MM.1S (cell line): Measurements from ENCODE around the gene CYFIP1.

Experiments used
- DNase-seq: peaks from one replicate; pipeline ENCODE4 v3.0.0-alpha.2; 2015
- H2AFZ ChIP-seq: fragments of 300-600 bp; sonication (generic); 2 replicates; pipeline ENCODE4 v1.6.0; 2016; ENCODE audit warnings: antibody characterized with exemption, low read length
- H3F3A ChIP-seq: fragments of 300-600 bp; sonication (generic); 2 replicates; pipeline ENCODE4 v1.6.1; 2016; ENCODE audit warnings: mild to moderate bottlenecking, antibody characterized with exemption, low read length, moderate library complexity, mixed read lengths; ENCODE audit not compliant: insufficient read depth
- H3K27ac ChIP-seq: fragments of 300-600 bp; sonication (generic); 2 replicates; pipeline ENCODE4 v1.5.1; 2016; ENCODE audit warnings: mild to moderate bottlenecking, low read length
- H3K27me3 ChIP-seq: fragments of 300-600 bp; sonication (generic); replicated peaks from 2 replicates; pipeline ENCODE4 v1.6.0; 2016; ENCODE audit warnings: low read length; ENCODE audit not compliant: insufficient read depth
- H3K36me3 ChIP-seq: fragments of 300-600 bp; sonication (generic); replicated peaks from 2 replicates; pipeline ENCODE4 v1.6.1; 2016; ENCODE audit warnings: mild to moderate bottlenecking, low read length, mixed read lengths; ENCODE audit not compliant: insufficient read depth
- H3K4me1 ChIP-seq: fragments of 300-600 bp; sonication (generic); 2 replicates; pipeline ENCODE4 v1.6.1; 2016; ENCODE audit warnings: low read length, mixed read lengths
- H3K4me2 ChIP-seq: fragments of 300-600 bp; sonication (generic); 2 replicates; pipeline ENCODE4 v1.6.0; 2016; ENCODE audit warnings: low read depth, low read length
- H3K4me3 ChIP-seq: fragments of 300-600 bp; sonication (generic); 2 replicates; pipeline ENCODE4 v1.5.1; 2016; ENCODE audit warnings: low read length, mixed read lengths
- H3K79me2 ChIP-seq: fragments of 300-600 bp; sonication (generic); 2 replicates; pipeline ENCODE4 v1.6.1; 2016; ENCODE audit warnings: mixed run types, low read length, mixed read lengths
- H3K9ac ChIP-seq: fragments of 300-600 bp; sonication (generic); 2 replicates; pipeline ENCODE4 v1.6.1; 2016; ENCODE audit warnings: low read length, mixed read lengths
- H3K9me2 ChIP-seq: fragments of 300-600 bp; sonication (generic); replicated peaks from 2 replicates; pipeline ENCODE4 v1.6.1; 2016; ENCODE audit warnings: mild to moderate bottlenecking, low read length, mixed read lengths; ENCODE audit not compliant: insufficient read depth
- H3K9me3 ChIP-seq: fragments of 300-600 bp; sonication (generic); replicated peaks from 2 replicates; pipeline ENCODE4 v1.6.1; 2016; ENCODE audit warnings: mild to moderate bottlenecking, low read length, mixed read lengths; ENCODE audit not compliant: insufficient read depth
- H4K20me1 ChIP-seq: fragments of 300-600 bp; sonication (generic); 2 replicates; pipeline ENCODE4 v1.6.1; 2016; ENCODE audit warnings: mild to moderate bottlenecking, low read length, moderate library complexity, mixed read lengths; ENCODE audit not compliant: insufficient read depth
- EZH2 ChIP-seq: fragments of 300-600 bp; sonication (generic); optimal IDR thresholded peaks from 2 replicates; pipeline ENCODE3; 2017; ENCODE audit warnings: low read depth, mild to moderate bottlenecking, antibody characterized with exemption, low read length, mixed read lengths
- EZH2phosphoT487 ChIP-seq: fragments of 300-600 bp; sonication (generic); IDR thresholded peaks from 2 replicates; pipeline ENCODE4 v1.6.1; 2018; ENCODE audit warnings: antibody characterized with exemption, low read length
- TF ChIP-seq, protein P1 (sequence below): fragments of 300-600 bp; sonication (generic); IDR thresholded peaks from 2 replicates; pipeline ENCODE4 v1.5.1; 2016; ENCODE audit warnings: antibody characterized with exemption, low read length, mixed read lengths

The CYFIP1 gene

DNA sequence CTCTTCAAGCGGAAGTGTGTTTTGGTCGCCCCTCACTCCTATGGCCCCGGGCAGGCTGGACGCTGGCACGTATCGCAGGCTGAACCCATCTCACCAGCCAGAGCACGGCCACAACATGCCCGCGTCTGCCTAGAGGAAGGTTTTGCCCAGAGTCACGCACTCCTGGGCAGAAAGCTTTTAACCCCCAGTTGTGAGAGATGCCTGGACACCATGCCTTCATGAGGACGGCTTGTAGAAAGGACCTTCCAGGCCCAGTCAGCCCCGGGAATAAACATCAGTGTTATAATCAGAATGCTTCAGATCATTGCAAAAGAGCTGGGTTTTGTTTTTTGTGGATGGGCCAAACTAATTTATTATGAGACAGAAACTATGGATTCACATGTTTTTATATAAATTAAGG is 16.5 kb downstream of the CYFIP1 start:
- H3K4me3 ChIP-seq: no peak overlapping the region
- H3K9ac ChIP-seq: no peak overlapping the region
- H3K27ac ChIP-seq: no peak overlapping the region
- H3K9me3 ChIP-seq: no peaks in the 10 kb centered on the region
- H3K79me2 ChIP-seq: peaks cover 69% of the 10 kb centered on the region
- no peaks in the 10 kb centered on the region for H3K27me3 ChIP-seq
- H3F3A ChIP-seq: no peaks in the 10 kb centered on the region
- H3K9me2 ChIP-seq: no peaks in the 10 kb centered on the region
- H2AFZ ChIP-seq: no peak overlapping the region
- H3K4me2 ChIP-seq: no peak overlapping the region
- TF ChIP-seq, protein P1, sequence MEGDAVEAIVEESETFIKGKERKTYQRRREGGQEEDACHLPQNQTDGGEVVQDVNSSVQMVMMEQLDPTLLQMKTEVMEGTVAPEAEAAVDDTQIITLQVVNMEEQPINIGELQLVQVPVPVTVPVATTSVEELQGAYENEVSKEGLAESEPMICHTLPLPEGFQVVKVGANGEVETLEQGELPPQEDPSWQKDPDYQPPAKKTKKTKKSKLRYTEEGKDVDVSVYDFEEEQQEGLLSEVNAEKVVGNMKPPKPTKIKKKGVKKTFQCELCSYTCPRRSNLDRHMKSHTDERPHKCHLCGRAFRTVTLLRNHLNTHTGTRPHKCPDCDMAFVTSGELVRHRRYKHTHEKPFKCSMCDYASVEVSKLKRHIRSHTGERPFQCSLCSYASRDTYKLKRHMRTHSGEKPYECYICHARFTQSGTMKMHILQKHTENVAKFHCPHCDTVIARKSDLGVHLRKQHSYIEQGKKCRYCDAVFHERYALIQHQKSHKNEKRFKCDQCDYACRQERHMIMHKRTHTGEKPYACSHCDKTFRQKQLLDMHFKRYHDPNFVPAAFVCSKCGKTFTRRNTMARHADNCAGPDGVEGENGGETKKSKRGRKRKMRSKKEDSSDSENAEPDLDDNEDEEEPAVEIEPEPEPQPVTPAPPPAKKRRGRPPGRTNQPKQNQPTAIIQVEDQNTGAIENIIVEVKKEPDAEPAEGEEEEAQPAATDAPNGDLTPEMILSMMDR: no peak
- no peak for TF ChIP-seq EZH2phosphoT487
- TF ChIP-seq EZH2: no peak
- DNase-seq: no peak
- no peaks in the 10 kb centered on the region for H4K20me1 ChIP-seq
- H3K4me1 ChIP-seq: no peaks in the 10 kb centered on the region
- no peaks in the 10 kb centered on the region for H3K36me3 ChIP-seq

DNA sequence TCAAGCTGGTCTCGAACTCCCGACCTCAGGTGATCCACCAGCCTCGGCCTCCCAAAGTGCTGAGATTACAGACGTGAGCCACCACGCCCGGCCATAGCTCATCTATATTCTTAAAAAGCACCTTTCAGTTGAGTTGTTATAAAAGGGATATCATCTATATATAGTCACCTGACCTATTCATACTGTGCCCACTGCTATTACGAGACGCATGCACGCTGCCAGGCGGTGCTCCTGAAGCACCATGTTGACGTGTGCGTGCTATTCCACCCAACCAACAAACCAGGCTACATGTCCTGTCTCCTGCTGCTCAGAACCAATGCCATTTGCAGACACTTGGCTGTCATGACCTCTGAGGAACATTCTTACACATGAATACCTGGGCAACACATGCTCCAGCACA is 17.6 kb downstream of the CYFIP1 start:
- H3F3A ChIP-seq: no peaks in the 10 kb centered on the region
- no peak overlapping the region for H3K4me3 ChIP-seq
- H4K20me1 ChIP-seq: no peaks in the 10 kb centered on the region
- H3K9me2 ChIP-seq: no peaks in the 10 kb centered on the region
- no peaks in the 10 kb centered on the region for H3K36me3 ChIP-seq
- DNase-seq: no peak
- no peak overlapping the region for H3K9ac ChIP-seq
- no peak overlapping the region for H2AFZ ChIP-seq
- H3K4me2 ChIP-seq: no peak overlapping the region
- no peak overlapping the region for H3K27ac ChIP-seq
- H3K9me3 ChIP-seq: no peaks in the 10 kb centered on the region
- H3K4me1 ChIP-seq: no peaks in the 10 kb centered on the region
- peaks cover 70% of the 10 kb centered on the region for H3K79me2 ChIP-seq
- no peak for TF ChIP-seq EZH2phosphoT487
- no peak for TF ChIP-seq EZH2
- TF ChIP-seq, protein P1: no peak
- H3K27me3 ChIP-seq: no peaks in the 10 kb centered on the region

DNA sequence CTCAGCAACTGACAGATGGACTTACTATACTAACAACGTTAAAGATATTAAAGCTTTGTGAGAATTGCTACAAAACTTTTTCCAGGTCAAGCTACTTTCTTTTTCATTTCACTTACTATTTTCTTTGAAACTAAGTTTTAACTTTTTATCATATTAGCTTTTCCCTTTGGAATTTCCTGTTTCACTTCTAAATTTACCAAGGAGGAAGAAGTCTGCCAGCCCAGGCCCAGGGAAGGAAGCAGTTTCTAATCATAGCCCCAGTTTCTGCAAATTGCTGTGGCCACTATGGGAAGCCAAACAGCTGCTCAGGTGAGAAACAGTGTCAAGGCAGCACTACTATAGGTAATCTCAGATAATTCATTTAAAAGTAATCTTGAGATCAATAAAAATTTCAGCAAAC is 18.4 kb downstream of the CYFIP1 start:
- Histone ChIP-seq H3K79me2 (peaks cover 67% of the 10 kb centered on the region), H3K36me3 (no peaks in the 10 kb centered on the region), H3K9ac (no peak overlapping the region), H3K9me3 (no peaks in the 10 kb centered on the region), H3K9me2 (no peaks in the 10 kb centered on the region), H2AFZ (no peak overlapping the region), H3K4me1 (no peaks in the 10 kb centered on the region), H3K4me2 (no peak overlapping the region), H3F3A (no peaks in the 10 kb centered on the region), H4K20me1 (no peaks in the 10 kb centered on the region), H3K27me3 (no peaks in the 10 kb centered on the region), H3K4me3 (no peak overlapping the region), H3K27ac (no peak overlapping the region)
- TF ChIP-seq EZH2 (no peak), EZH2phosphoT487 (no peak)
- TF ChIP-seq, protein P1: no peak
- no peak for DNase-seq

DNA sequence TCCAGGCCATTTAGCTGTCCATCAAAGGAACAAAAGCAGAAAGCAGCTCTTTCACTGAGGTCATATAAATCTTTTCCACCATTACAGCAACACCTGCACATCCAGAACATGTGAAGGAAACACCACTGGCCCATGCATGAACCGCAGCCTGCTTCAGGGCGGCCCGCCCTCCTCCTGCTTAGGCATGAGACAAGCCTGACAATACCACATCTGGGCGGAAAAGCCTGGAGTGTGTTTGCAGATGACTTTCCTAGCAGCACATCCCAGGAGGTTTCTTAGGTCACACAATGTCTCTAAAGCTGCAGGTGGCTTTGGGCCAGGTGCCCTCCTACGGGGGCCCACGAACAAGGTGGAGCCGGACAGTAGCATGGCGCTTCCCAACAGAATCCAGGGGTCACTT is 19.6 kb downstream of the CYFIP1 start:
- H3K79me2 ChIP-seq: peaks cover 69% of the 10 kb centered on the region
- no peak overlapping the region for H3K27ac ChIP-seq
- no peak overlapping the region for H2AFZ ChIP-seq
- H3F3A ChIP-seq: no peaks in the 10 kb centered on the region
- no peaks in the 10 kb centered on the region for H3K4me1 ChIP-seq
- no peak for DNase-seq
- no peaks in the 10 kb centered on the region for H3K27me3 ChIP-seq
- H4K20me1 ChIP-seq: no peaks in the 10 kb centered on the region
- H3K4me2 ChIP-seq: no peak overlapping the region
- no peak overlapping the region for H3K9ac ChIP-seq
- H3K36me3 ChIP-seq: no peaks in the 10 kb centered on the region
- H3K9me3 ChIP-seq: no peaks in the 10 kb centered on the region
- TF ChIP-seq EZH2: no peak
- TF ChIP-seq EZH2phosphoT487: no peak
- TF ChIP-seq, protein P1: no peak
- no peaks in the 10 kb centered on the region for H3K9me2 ChIP-seq
- H3K4me3 ChIP-seq: no peak overlapping the region
